ENCODE data around the gene RER1.

RER1 gene

GRCh38 chr1:2376931-2377672 lies 14.5 kb upstream of the RER1 start:
- no peak for TF ChIP-seq CTCF (IDR thresholded peaks at IDR 0.05; ENCODE audit: low read depth, low read length)
- no peak for DNase-seq (ENCODE audit: low read depth, low spot score)
- in situ Hi-C loops (cut with HindIII; ENCODE audit: low sequenced_read_pairs), result loop anchor here (10.0 kb wide), 1 partner anchor 182 kb away; the partner anchor contains the start of gene FAAP20
- no peak overlapping the region for H3K4me3 ChIP-seq (ENCODE audit: low read depth, low read length)

DNA sequence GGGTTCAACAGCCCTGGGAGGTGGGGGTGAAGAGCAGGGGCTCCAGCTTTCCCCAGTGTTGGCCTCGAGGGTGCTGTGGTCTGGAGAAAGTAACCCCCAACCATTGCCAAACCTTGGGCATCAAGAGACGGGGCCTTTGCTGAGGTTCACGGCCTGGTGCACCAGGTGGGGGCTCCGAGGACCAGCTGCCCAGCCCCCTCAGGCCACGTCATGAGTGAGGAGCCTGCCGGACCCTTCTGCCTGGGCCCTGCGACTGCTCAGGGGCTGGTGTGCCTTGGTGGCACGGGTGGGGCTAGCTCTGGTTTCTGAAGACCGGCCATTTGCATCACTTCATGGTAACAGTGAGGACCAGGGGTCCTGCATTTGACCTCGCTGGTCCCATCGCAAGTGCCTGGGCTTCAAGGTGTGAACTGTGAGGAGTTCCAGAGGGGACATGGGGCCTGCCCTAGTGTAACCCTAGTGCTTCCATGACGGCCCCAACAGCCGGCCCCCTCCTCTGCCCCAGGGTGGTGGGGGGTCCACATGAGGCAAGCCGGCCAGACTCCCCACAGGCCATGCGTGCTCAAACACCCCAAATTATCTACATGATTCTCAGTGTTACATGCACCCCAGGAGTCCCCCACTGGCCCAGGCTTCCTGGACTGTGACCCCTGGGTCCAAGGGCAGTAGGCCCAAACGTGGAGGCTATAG lies 13.7 kb upstream of the RER1 start:
- DNase-seq (ENCODE audit: low read depth, low spot score), result no peak
- no peak overlapping the region for H3K4me3 ChIP-seq (ENCODE audit: low read depth, low read length)
- in situ Hi-C loops (cut with HindIII; ENCODE audit: low sequenced_read_pairs), result loop anchor here (10.0 kb wide), 1 partner anchor 183 kb away; the partner anchor contains the start of gene FAAP20
- TF ChIP-seq CTCF (IDR thresholded peaks at IDR 0.05; ENCODE audit: low read depth, low read length), result no peak

GRCh38 chr1:2378441-2378851 lies 13.2 kb upstream of the RER1 start:
- in situ Hi-C loops (cut with HindIII; ENCODE audit: low sequenced_read_pairs), result loop anchor here (10.0 kb wide), 1 partner anchor 184 kb away; the partner anchor contains the start of gene FAAP20
- TF ChIP-seq CTCF (IDR thresholded peaks at IDR 0.05; ENCODE audit: low read depth, low read length), result no peak
- no peak overlapping the region for H3K4me3 ChIP-seq (ENCODE audit: low read depth, low read length)
- DNase-seq (ENCODE audit: low read depth, low spot score), result no peak

DNA sequence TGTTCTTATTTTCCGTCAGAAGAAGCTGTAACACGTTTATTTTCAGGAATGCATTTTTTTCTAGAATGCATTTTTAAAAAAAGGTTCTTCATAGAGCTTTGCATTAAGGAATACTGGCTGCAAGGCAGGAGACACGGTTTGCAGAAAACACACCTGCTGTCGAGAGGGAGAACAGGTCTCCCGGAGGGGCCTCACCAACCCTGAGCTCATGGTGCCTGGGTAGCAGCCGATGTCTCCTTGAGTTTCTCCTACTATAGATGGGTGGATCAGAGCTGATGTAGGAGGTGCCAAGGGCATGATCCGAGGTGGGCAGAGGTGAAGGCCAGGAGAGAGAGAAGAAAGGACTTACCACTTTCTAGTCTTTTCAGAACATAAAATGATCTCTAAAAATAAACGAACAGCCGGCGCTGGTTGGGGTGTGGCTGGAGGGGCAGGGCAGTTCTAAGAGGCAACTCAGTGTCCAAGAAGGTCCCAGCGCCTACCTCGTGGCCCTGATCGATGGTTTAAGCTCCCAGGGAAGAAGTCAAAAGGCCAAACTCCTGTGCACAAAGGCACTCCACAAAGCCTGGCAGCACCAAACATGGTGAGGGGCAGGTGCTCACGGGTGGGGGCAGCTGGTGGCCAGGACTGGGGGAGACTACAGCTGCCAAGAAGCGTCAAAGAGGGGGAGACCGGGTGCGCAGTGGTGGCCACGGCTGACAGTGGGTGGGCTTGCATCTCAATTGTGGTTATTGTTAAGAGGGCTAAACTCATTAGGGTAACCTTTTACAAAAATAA lies 12.5 kb upstream of the RER1 start:
- TF ChIP-seq CTCF (IDR thresholded peaks at IDR 0.05; ENCODE audit: low read depth, low read length), result no peak
- no peak for DNase-seq (ENCODE audit: low read depth, low spot score)
- in situ Hi-C loops (cut with HindIII; ENCODE audit: low sequenced_read_pairs), result loop anchor here (10.0 kb wide), 1 partner anchor 184 kb away; the partner anchor contains the start of gene FAAP20
- H3K4me3 ChIP-seq (ENCODE audit: low read depth, low read length), result no peak overlapping the region

- TF ChIP-seq CTCF (IDR thresholded peaks at IDR 0.05; ENCODE audit: low read depth, low read length), result no peak
- in situ Hi-C loops (cut with HindIII; ENCODE audit: low sequenced_read_pairs), result loop anchor here (10.0 kb wide), 1 partner anchor 185 kb away; the partner anchor contains the start of gene FAAP20
- no peak overlapping the region for H3K4me3 ChIP-seq (ENCODE audit: low read depth, low read length)
- DNase-seq (ENCODE audit: low read depth, low spot score), result no peak
Measured at GRCh38 chr1:2379733-2380404, 11.8 kb upstream of the RER1 start.

Data from astrocyte of the spinal cord (primary cell).